Uterus (tissue), 2 donors: ENCODE results near the gene PTPRF.

Source experiments
- POLR2A ChIP-seq, 2 donors: fragments of 450-650 bp; IDR thresholded peaks; one replicate each; pipeline ENCODE4 v1.6.1; 2016; ENCODE audit warnings: antibody characterized with exemption in 2 of 2, mild to moderate bottlenecking in 1 of 2, moderate library complexity in 1 of 2
- TF ChIP-seq, protein P1 (sequence below), 4 experiments: fragments of 200-600 bp in 2 of 4; fragments of 450-650 bp in 2 of 4; sonication (generic) in 2 of 4; IDR thresholded peaks; one replicate each; pipeline ENCODE4 v1.5.1; 2016 to 2019; ENCODE audit warnings: antibody characterized with exemption in 4 of 4, mild to moderate bottlenecking in 2 of 4, moderate library complexity in 1 of 4

DNA sequence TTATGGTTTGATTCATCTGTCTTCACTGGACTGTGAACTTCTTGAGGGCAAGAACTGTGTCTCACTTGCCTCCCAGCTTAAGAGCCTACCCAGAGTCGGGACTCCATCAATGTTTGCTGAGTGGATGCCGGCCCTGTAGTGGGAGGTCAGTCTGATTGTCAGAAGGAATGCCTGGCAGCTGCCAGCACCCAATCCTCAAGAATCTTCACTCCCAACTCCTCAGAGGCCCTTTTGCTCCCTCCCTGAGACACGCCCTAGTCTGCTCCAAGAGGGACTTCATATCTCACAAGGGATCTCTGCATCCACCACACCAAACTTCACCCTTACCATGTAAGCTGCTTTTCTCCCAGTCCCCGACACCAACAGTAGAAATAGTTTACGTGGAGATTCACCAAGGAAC lies 104.0 kb downstream of the PTPRF start:
- TF ChIP-seq, protein P1, sequence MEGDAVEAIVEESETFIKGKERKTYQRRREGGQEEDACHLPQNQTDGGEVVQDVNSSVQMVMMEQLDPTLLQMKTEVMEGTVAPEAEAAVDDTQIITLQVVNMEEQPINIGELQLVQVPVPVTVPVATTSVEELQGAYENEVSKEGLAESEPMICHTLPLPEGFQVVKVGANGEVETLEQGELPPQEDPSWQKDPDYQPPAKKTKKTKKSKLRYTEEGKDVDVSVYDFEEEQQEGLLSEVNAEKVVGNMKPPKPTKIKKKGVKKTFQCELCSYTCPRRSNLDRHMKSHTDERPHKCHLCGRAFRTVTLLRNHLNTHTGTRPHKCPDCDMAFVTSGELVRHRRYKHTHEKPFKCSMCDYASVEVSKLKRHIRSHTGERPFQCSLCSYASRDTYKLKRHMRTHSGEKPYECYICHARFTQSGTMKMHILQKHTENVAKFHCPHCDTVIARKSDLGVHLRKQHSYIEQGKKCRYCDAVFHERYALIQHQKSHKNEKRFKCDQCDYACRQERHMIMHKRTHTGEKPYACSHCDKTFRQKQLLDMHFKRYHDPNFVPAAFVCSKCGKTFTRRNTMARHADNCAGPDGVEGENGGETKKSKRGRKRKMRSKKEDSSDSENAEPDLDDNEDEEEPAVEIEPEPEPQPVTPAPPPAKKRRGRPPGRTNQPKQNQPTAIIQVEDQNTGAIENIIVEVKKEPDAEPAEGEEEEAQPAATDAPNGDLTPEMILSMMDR (IDR thresholded peaks at IDR 0.05) = no peak
- TF ChIP-seq POLR2A (IDR thresholded peaks at IDR 0.05) = no peak
